Activated CD8-positive, alpha-beta memory T cell treated with anti-CD3 and anti-CD28 coated beads, Interleukin-2, amount 50 U/mL, for 4 hours (primary cell): ENCODE measurements around the gene CLDN3.
"Not testable (repeated sequence)": the region's sequence is repeated elsewhere in the genome, so short reads cannot be mapped to it uniquely, and the experiment has no call there.

ENCODE experiments used
- DNase-seq: peaks from one replicate; pipeline ENCODE4 v3.0.0-alpha.2; 2020

The CLDN3 gene

GRCh38 chr7:73735528-73735905, 34.6 kb downstream of the CLDN3 start:
- no peak for DNase-seq

GRCh38 chr7:73734619-73735527, 35.2 kb downstream of the CLDN3 start:
- DNase-seq = peak; percentile 79

DNA sequence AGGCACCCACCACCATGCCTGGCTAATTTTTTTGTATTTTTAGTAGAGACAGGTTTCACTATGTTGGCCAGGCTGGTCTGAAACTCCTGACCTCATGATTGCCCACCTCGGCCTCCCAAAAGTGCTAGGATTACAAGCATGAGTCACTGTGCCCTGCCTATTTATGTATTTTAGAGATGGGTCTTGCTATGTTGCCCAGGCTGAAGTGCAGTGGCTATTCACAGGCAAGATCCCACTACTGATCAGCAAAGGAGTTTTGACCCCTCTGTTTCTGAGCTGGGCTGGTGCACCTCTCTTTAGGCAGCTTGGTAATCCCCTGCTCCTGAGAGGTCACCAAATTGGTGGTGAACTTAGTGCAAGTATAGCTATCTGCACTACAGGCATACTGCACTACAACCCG, 37.7 kb downstream of the CLDN3 start:
- no peak for DNase-seq

GRCh38 chr7:73730485-73730884, 39.6 kb downstream of the CLDN3 start:
- DNase-seq = no peak

GRCh38 chr7:73728551-73728950, 41.5 kb downstream of the CLDN3 start:
- DNase-seq = no peak

DNA sequence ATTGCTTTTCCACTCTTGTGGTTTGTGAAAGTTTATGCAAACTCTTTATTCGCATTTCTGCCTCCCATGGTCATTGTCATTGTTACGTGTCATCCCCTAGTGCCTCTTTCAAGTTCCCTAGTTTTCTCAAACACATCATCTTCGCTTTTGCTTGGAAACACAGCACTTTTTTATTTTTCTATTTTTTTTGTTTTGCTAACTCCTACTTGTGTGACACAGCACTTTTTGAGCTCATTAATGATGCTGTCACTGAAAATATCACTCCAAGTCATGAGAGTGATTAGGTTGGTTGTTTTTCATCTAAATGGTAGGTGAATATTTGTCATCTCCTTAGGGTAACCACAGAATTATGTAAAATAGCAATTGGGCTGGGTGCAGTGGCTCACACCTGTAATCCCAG, 42.1 kb downstream of the CLDN3 start:
- DNase-seq = no peak

DNA sequence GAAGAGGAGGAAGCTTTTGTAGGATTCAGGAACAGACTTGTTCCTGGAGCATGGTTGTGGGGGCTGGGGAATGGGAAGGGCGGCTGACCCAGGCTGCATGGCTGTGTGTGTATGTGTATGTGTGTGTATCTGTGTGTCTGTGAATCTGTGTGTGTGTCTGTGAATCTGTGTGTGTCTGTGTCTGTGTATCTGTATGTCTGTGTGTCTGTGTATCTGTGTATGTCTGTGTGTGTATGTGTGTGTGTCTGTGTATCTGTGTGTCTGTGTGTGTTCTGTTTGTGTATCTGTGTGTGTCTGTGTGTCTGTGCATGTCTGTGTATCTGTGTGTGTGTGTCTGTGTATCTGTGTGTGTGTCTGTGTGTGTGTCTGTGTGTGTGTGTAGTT, 44.0 kb downstream of the CLDN3 start:
- no peak for DNase-seq

DNA sequence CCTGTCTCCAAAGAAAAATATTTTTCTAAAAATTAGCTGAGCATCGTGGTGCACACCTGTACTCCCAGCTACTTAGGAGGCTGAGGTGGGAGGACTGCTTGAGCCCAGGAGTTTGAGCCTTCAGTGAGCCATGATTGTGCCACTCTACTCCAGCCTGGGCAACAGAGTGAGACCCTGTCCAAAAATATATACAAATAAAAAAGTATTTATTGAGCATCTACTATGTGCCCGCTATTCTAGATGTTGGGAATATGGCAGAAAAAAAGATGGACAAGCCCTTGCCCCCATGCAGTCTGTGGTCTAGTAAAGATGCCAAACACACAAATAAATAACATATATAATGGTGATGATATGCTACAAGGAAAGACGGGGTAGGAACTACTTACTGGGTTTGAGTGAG, 46.3 kb downstream of the CLDN3 start:
- DNase-seq = no peak

- DNase-seq = no peak
Observed at GRCh38 chr7:73722785-73723184, 47.3 kb downstream of the CLDN3 start.

DNA sequence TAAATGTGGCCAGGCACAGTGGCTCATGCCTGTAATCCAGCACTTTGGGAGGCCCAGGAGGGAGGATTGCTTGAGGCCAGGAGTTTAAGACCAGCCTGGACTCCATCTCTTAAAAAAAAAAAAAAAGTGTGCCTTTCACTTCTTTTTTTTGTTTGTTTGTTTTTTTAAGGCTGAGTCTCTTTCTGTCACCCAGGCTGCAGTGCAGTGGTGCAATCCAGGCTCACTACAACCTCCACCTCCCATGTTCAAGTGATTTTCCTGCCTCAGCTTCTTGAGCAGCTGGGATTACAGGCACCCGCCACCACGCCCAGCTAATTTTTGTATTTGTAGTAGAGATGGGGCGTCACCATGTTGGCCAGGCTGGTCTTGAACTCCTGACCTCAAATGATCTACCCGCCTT, 47.9 kb downstream of the CLDN3 start:
- DNase-seq = not testable (repeated sequence)

GRCh38 chr7:73721377-73721817, 48.7 kb downstream of the CLDN3 start:
- no peak for DNase-seq

DNA sequence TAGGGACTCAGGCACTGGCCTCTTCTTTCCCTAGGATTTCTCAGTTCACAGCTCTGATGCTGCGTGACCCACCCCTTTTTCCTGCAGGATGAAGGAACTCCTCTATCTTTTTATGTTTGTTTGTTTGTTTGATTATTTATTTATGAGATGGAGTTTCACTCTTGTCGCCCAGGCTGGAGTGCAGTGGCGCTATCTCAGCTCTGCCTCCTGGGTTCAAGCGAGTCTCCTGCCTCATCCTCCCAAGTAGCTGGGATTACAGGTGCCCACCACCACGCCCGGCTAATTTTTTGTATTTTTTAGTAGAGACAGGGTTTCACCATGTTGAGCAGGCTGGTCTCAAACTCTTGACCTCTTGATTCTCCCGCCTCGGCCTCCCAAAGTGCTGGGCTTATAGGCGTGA, 49.6 kb downstream of the CLDN3 start:
- DNase-seq = not testable (repeated sequence)

- no peak for DNase-seq
Observed at GRCh38 chr7:73719806-73720169, 50.3 kb downstream of the CLDN3 start.
